ENCODE results near the gene ADCY7. TPM values are rescaled to one million over a fixed set of nuclear protein-coding genes. Genes with fewer than 3 reads are reported as not detected.

The ADCY7 gene
- total and polyA plus RNA-seq, 9 of the 15 experiments (the other 6 are each of a cell fraction or from before 2014, with no cell fraction given), result 2.3 to 108 (median 28.6) TPM

DNA sequence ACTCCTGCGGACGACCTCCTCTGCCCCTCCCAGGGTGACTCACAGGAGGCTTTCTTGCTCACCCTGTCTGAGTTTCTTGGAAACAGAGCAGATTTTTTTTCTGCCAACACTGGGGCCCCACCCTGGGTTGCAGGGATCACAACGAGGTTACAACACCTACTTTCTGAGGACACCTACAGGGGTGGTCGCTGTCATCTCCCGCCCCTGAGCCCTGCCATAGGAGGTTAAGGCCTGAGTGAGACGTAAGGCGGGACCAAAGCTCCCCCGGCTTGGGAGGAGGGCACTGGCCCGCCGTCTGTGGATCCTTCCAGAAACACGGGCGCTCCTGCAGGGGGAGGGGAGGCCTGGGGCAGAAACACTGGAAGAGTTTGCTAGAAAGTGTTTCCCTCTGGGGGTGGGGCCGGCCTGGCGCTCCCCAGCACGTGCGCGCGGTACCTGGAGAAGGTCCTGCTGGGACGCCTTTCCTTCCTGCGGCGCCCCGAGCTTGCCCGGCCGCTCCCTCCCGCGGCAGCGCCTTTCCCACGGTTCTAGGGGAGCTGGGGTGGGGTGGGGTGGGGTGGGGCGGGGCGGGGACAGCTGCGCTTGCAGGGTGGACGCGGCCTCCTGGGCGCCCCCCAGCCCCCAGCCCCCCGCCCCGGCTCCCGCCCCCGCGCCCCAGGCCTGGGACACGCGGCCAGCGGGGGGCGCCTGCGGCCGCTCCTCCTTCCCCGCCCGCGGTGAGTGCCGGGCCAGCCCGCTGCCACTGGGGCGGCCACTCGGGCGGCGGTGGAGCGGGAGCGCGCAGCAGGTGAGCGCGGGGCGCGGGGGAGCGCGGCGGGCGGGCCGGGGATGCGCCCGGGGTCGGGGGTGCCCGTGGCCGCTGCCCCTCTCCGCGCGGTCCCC is 20.7 kb upstream of the ADCY7 start (continued):
- peak; percentile 74 to 80; a peak in 3 of 4 replicates for TF ChIP-seq MNT (conservative IDR thresholded peaks at IDR 0.05)
- TF ChIP-seq ZNF717 (CRISPR knock-in tag; IDR thresholded peaks at IDR 0.05), result no peak
- TF ChIP-seq RBFOX2 (IDR thresholded peaks at IDR 0.05; ENCODE audit: low read depth, low read length), result peak; percentile 76
- TF ChIP-seq KLF10 (CRISPR knock-in tag; IDR thresholded peaks at IDR 0.05), result no peak
- no peak for TF ChIP-seq CAMTA2 (CRISPR knock-in tag; conservative IDR thresholded peaks at IDR 0.05)
- peak; percentile 5; the same call in 1 of the 2 replicates for TF ChIP-seq MTA2 (IDR thresholded peaks at IDR 0.05; ENCODE audit: low read depth)
- TF ChIP-seq XRCC4 (IDR thresholded peaks at IDR 0.05; ENCODE audit: extremely low read depth, insufficient read depth, insufficient read length), result no peak
- no peak for TF ChIP-seq ZNF511 (CRISPR knock-in tag; IDR thresholded peaks at IDR 0.05)
- no peak for TF ChIP-seq POLR2AphosphoS2 (IDR thresholded peaks at IDR 0.05; ENCODE audit: low read length)
- TF ChIP-seq PTRF (tag; IDR thresholded peaks at IDR 0.05), result no peak
- TF ChIP-seq ILK (tag; IDR thresholded peaks at IDR 0.05; ENCODE audit: borderline replicate concordance, low read depth), result no peak
- TF ChIP-seq, protein P1, sequence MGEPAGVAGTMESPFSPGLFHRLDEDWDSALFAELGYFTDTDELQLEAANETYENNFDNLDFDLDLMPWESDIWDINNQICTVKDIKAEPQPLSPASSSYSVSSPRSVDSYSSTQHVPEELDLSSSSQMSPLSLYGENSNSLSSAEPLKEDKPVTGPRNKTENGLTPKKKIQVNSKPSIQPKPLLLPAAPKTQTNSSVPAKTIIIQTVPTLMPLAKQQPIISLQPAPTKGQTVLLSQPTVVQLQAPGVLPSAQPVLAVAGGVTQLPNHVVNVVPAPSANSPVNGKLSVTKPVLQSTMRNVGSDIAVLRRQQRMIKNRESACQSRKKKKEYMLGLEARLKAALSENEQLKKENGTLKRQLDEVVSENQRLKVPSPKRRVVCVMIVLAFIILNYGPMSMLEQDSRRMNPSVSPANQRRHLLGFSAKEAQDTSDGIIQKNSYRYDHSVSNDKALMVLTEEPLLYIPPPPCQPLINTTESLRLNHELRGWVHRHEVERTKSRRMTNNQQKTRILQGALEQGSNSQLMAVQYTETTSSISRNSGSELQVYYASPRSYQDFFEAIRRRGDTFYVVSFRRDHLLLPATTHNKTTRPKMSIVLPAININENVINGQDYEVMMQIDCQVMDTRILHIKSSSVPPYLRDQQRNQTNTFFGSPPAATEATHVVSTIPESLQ (CRISPR knock-in tag; IDR thresholded peaks at IDR 0.05), result 0 out of 2 replicates have a peak, but pooled peaks have one; percentile 49
- no peak for TF ChIP-seq CREB1 (IDR thresholded peaks at IDR 0.05)
- TF ChIP-seq CREB1 (CRISPR knock-in tag; IDR thresholded peaks at IDR 0.05), result no peak
- TF ChIP-seq TFAM (CRISPR knock-in tag; conservative IDR thresholded peaks at IDR 0.05), result no peak
- TF ChIP-seq TCF7 (IDR thresholded peaks at IDR 0.05; ENCODE audit: borderline replicate concordance), result no peak
- no peak for TF ChIP-seq ZNF444 (CRISPR knock-in tag; IDR thresholded peaks at IDR 0.05)
- no peak for TF ChIP-seq SREBF1 (IDR thresholded peaks at IDR 0.05; ENCODE audit: borderline replicate concordance, low read depth, low read length)
- TF ChIP-seq CLOCK (CRISPR knock-in tag; IDR thresholded peaks at IDR 0.05; ENCODE audit: borderline replicate concordance), result no peak
- TF ChIP-seq, protein P2, sequence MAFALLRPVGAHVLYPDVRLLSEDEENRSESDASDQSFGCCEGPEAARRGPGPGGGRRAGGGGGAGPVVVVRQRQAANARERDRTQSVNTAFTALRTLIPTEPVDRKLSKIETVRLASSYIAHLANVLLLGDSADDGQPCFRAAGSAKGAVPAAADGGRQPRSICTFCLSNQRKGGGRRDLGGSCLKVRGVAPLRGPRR (CRISPR knock-in tag; IDR thresholded peaks at IDR 0.05), result no peak
- TF ChIP-seq MCM3 (IDR thresholded peaks at IDR 0.05), result no peak
- no peak for TF ChIP-seq ZNF79 (CRISPR knock-in tag; IDR thresholded peaks at IDR 0.05; ENCODE audit: low read depth)
